Measurements from ENCODE around the gene ITGA7.

The ITGA7 gene

DNA sequence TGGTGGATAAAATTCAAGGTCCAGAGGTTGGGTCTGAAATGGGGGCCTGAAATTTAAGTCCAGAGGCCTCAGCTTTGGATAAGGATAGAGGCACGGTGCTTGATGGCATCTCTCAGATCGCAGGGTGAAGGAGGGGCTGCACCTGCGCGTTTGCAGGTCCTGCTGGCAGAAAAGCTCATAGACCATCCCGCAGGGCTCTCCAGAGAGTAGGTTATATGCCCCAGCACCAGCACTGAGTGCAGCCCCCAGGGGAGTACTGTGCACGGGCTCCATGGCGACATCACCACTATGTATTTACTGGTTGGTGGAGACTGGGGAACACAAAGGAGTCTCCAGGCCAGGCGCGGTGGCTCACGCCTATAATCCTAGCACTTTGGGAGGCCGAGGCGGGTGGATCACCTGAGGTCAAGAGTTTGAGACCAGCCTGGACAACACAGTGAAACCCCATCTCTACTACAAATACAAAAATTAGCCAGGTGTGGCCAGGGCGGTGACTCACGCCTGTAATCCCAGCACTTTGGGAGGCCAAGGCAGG, 25.4 kb upstream of the ITGA7 start:
- DNase-seq: no peak

DNA sequence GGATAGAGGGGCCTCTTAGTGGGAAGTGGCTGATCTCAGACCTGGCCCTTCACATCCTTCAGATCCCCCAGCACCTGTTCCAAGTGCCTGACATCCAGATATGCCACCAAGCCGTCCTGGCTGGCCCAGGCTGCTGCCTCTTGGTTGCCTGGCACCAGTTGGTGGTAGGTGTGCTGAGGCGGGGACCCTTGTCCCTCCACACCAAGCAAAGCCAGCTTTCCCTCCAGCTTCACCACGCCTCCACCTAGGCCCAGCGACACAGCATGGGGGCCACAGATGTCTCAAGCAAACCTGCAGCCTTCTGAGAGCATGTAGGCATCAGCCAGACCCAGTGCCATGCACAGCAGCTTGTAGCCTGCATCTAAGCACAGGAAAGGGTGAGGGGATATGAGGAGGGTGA, 24.6 kb upstream of the ITGA7 start:
- DNase-seq: no peak

DNA sequence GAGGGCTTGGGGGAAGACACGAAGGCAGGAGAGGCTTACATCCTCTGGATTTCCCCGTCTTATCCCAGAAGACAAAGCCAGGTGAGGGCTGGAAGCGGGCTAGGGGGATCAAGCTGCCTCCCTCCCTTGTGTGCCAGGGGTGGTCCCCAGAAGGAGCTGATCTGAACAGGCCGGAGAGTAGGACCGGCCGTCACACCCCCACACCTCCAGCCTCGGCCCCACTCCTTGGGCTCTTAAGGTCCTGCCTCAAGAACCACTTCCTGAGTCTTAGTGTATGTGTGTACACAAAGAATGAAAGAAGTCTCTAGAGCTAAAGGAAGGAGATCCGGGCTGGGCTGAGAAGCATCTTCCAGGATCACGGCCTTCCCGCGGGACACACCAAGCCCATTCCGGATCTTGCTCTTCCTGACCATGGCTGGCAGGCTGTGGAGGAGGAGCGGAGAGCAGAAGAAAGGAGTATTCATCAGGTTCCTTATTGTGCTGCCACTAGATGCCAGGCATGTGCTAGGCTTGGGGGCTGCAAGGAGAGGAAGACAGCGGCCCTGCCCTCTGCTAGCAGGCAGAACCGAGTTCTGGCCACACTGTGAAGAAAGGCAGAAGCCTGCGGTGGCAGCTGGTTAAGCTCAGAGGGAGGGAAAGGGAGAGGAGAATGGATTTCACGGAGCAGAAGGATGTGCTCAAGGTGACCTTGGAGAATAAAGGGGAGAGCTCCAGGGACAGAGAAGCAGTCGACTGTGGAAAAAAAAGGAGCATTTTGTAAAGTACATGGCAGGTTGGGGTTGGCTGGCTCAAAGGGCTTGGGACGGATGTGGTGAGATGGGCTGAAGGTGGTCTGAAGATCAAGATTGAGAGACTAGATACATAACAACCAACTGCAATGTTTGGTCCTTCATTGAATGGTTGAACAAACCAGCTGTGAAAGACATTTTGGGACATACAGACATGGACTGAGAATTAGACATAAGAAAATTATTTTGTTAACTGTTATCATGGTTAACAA, 22.4 kb upstream of the ITGA7 start:
- peak; percentile 13 for DNase-seq

DNA sequence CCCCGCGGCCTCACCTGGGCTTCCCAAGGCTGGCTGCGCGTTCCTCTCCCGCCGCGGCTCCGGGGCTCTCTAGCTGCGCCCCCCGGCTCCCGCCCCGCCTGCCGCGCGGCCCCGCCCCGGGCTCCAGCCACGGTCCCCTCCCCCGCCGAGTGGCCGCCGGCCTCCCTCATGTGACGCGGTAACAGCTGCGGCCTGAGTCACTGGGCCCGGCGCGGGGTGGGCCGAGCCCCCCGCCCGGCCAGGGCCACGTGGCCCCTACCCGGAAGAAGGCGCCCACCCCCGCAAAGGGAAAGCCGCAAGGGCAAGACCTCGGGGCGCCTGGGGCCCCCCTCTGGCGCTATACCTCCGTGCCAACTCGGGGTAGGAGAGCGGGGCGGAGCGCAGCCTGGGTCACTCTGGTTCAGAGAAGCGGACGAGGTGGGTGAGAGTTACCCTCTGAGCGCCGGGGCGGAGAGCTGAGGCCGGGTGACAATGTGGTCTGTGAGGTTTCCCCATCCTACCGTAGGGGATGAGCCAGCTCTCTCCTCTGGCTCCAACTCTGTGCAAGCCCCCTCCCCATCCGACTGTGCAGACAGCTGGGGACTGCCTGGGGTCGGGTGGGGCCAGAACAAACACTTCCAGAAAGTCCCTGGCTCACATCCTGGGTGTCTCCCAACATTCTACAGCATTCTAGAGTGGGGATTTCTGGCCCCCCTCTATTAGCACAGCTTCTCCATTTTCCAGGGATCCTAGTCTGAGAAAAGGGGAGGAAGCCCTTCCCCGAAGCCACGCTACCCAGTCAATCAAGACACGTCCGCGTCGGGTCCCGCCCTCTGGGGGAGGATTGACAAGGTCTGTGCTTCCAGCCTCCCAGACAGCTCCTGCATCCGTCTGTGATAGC, 21.5 kb upstream of the ITGA7 start, which contains the start of gene CD63:
CD63 (minus strand) TSS at position 71 of the 880 bp plus-strand sequence. CDS start 668 bp downstream, outside the sequence.
- DNase-seq: peak; percentile 53

DNA sequence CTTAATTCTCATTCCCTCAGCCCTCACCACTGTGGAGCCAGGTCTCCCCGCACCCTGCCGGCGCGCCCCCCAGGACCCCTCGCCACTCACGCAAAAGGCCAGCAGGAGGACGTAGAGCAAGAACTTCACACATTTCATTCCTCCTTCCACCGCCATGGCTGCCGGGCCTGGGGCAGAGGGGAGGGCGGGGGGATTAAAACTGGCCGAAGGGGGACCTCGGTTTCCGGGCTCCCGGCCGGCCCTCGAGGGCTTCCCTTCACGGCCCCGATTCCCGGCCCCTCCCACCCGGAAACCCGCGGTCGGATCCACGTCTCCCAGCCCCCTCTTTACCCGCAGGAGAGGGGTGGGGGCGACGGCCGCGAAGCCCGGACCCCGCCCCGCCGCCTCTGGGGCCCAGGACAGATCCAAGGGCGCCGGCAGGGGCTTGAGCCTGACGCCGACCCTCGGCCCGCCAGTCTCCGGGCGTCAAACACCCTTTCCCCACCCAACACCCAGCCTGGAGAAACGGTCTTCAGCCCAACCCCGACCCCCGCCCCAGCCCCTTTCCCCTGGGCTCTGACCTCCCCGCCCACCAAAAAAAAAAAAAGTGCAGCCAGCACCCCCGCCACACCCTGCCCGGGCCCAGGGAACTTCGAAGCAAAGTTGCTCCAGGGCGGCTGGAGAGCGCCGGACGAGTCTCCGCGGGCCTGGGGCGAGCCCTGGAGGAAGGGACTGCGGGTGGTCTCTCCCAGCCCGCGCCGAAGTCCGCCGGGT, 20.7 kb upstream of the ITGA7 start:
- DNase-seq: no peak

DNA sequence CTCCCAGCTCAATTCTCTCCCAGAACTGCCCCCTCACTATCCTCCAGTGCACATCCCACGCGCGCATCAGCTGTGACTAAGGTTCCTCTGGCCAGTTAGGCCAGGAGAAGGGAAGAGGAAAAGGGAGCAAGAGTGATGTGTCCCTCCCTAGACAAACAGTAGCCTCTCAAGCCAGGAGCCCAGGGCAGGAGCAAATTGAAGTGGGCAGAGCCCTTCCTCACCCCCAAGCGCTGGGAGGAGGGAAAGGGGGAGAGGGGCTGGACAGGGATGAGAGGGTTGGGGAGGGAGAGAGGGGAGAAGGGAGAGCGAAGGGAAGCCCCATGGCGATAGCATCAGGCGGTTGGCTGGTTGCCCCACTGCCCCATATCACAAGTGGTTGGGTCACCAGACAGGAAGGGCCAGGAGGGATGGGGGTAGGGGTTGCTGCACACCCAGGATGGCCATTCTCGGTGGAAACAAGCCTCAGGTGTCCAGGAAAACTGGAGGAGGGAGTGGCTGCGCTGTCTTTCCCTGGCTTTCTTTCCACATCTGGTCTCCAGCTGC, 20.0 kb upstream of the ITGA7 start:
- DNase-seq: no peak

DNA sequence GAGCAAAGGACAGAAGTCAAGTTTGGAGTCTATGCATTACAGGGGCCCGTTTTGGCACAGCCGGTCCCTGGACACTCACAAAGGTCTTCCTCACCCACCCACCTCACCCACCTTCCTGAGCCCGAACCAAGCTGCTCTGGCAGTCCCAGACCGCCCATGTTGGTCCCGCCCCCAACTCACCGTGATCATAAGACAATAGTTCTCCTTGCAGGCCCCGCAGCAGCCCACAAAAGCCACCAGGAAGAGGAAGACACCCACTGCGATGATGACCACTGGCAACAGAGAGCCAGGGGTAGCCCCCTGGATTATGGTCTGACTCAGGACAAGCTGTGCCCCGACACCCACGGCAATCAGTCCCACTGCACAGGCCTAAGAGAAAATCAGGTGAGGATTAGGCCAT, 19.3 kb upstream of the ITGA7 start:
- no peak for DNase-seq

DNA sequence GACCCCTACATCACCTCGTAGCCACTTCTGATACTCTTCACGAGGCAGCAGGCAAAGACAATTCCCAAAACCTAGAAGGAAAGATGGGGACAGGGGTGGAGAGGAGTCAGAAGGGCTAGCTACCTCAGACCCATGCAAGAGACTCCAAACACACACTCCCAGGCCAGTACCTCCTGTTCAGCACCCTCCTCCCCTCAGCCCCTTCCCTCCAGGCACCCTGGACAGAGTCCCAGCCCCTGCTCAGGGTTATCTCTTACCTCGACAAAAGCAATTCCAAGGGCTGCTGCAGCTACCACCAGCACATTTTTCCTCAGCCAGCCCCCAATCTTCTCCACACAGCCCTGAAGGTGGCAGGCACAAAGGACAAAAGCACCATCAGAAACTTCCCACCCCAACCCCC, 17.9 kb upstream of the ITGA7 start:
- DNase-seq: no peak

DNA sequence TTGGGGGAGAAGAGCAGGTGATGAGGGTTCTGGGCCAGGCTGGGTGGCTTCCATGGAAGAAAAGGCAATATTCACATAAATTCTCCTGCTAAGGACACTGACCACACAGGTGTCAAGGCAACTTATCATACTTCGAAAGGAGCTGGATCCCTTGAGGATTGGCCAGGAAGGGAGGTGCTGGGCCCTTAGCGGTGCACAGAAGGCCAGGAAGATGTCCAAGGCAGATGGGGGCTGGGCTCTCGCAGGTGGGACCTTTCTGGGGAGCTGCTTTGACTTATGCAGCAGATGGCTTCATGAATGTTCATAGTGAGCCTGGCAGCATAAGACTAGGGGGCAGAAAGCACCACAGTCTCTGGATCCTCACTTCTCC, 17.2 kb upstream of the ITGA7 start:
- DNase-seq: no peak

DNA sequence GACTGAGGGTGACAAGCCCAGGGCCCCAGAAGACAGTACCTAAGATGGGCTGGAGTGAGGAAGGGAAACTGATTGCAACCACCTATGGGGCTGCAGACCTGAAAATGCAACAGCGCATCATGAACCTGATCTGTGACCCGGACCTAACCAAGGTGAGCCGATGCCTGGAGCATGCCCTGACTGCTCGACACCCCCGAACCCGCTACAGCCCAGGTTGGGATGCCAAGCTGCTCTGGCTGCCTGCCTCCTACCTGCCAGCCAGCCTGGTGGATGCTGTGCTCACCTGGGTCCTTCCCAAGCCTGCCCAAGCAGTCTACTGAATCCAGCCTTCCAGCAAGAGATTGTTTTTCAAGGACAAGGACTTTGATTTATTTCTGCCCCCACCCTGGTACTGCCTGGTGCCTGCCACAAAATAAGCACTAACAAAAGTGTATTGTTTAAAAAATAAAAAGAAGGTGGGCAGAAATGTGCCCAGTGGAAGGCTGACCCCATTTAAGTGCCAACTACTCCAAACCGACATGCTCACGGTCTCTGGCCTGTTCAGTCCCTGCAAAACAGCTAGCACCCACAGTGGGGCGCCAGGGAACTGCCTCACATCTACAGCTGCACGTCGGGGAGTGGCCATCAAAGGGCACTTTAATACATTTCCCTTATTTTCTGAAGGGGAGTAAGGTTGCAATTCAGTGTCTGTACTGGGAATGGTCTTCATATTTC, 16.7 kb upstream of the ITGA7 start:
- DNase-seq: peak; percentile 34

DNA sequence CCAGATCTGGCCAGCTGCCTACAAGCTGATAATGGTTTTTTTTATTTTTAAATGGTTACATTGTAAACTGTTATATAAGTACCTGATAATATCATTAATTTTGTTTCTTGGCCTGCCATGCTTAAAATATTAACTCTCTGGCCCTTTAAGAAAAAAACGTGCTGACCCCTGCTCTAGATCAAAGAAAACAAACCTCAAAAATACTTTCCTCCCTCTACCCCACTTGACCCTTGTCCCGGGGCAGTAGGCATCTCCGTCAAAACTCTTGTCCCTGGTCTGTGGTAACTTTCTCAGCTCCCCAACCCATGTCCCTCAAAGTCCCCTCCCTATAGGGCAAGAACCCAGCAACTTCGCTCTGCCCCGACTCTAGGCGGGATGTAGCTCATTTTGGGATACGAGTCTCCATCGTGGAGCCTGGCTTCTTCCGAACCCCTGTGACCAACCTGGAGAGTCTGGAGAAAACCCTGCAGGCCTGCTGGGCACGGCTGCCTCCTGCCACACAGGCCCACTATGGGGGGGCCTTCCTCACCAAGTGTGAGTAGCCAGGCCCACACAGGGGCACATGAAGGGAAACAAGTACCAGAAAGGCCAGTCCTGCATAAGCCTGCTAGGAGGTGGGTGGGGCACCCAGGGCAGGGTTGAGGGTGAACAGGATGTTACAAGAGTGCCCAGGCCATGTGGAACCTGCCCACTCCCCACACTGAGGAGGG, 16.0 kb upstream of the ITGA7 start:
- no peak for DNase-seq

DNA sequence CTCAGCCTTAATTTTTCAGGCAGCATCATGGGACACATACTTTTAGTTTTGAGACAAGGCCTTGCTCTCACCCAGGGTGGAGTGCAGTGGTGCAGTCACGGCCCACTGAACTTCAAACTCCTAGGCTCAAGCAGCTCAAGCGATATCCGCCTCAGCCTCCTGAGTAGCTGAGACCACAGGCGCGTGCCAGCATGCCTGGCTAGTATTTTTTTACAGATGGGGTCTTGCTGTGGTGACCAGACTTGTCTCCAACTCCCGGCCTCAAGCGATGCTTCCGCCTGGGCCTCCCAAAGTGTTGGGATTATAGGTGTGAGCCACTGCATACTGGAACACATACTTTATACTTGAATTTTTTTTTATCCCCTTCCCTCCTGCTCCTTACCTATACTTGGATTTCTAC, 15.2 kb upstream of the ITGA7 start:
- DNase-seq: no peak

DNA sequence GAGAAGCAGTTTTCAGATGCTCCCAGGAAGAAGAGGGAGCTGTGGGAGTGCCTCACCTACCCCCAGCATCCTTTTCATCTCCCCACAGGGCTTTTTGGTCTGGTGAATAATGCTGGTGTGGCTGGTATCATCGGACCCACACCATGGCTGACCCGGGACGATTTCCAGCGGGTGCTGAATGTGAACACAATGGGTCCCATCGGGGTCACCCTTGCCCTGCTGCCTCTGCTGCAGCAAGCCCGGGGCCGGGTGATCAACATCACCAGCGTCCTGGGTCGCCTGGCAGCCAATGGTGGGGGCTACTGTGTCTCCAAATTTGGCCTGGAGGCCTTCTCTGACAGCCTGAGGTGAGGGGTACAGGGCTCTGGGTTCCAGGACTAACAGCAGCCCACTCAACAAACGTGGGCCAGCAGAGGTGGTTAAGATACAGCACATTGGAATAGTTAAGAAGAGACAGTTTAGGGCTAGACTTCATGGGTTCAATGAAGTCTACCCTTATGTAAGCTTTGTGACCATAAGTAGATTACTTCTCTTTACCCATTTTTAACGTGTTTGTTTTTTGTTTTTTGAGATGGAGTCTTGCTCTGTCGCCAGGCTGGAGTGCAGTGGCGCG, 14.0 kb upstream of the ITGA7 start:
- DNase-seq: no peak

DNA sequence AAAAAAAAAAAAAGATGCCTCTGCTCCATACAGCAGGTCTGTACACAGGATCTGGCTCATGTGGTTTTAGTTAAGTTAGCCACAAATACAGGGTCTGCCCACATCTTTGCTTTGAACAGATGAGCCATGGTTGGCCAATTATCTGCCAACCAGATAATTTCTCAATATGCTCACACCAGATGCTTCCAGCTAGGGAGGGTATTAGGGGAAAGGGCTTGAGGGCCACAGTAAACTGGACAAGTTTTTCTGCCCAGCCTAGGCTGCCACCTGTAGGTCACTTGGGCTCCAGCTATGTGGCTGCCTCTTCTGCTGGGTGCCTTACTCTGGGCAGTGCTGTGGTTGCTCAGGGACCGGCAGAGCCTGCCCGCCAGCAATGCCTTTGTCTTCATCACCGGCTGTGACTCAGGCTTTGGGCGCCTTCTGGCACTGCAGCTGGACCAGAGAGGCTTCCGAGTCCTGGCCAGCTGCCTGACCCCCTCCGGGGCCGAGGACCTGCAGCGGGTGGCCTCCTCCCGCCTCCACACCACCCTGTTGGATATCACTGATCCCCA, 13.3 kb upstream of the ITGA7 start:
- peak; percentile 91 for DNase-seq

DNA sequence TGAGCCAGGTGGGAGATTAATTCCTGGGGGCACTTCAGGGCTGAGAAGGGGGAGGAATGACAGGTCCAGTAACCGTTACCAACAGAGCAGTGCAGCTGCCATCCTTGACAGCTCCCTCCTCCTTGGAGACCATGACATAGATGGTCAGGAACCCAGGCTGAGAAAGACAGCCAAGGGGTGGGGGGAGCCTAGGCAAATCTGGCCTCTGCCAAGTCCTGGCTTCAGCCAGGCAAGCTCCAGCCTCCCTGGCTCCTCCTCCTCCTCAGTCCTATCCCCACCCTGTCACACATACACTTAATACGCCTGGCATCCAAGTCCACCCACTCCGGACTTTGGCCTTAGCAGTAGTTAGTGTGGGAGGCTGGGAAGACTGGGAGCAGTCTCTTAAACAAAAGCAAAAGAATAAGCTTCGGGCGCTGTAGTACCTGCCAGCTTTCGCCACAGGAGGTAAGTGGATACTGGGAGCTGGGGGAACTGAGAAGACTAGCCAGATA, 12.4 kb upstream of the ITGA7 start, which contains the start of gene RDH5:
RDH5 (plus strand) TSS at position 323 of the 494 bp plus-strand sequence. CDS start 792 bp downstream, outside the sequence.
- DNase-seq: peak; percentile 90

DNA sequence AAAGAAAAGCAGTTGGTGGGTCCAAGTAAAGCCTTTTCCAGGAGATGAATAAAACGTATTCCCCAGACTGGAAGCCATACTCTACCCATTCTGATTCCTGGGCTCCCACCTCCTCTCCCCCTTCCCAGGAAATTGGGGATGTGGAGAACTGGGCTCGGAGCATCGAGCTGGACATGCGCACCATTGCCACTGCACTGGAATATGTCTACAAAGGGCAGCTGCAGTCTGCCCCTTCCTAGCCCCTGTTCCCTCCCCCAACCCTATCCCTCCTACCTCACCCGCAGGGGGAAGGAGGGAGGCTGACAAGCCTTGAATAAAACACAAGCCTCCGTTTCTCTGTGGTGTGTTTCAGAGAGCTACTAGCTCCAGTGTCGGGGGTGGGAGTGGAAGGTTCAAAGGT, 11.7 kb upstream of the ITGA7 start:
- DNase-seq: no peak

DNA sequence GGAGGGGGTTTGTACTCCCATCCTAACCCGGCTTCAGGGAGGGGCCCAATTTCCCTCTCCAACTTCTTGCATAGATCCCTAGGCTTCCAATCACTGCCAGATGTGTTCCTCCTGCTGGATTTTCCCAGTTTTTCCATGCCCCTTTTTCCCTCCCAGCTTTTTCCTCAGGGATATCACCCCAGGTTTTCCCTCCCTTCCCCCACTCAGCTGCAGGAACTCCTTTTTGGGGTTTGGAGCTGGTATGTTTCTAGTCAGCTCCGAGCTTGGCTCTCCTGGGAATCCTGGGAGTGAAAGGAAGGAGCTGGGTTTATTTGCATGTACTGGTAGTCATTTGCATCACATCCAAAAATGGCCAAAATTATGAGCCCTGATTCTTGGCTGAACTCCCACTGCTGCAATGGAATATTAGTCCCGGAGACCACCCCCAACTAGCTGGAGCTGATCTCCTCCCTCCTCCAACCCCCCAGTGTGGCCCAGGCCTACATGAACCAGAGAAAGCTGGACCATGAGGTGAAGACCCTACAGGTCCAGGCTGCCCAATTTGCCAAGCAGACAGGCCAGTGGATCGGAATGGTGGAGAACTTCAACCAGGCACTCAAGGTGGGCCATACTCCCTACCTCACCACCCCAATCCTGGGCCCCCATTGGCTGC, 11.0 kb upstream of the ITGA7 start:
- no peak for DNase-seq

DNA sequence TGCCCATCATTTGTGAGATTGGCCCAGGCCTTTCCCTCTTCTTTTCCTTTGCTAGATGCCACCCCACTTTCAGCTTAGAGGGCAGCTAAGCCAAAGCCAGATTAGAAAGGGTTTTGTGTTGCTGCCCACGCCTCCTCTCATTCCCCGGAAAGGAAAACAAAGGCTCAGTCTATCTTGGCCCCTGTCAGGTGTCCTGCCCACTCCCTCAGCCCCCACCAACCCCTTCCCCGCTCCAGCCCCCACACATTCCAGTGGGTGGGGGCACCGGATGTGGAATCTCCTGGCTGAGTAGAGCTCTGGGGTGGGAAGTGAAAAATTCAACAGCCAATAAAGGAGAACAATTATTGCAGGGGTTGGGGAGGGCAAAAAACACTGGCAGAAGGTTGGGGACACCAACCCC, 10.3 kb upstream of the ITGA7 start:
- DNase-seq: no peak
